Keratinocyte (primary cell): ENCODE results near the gene SLC35F2. TPM values are rescaled to one million over a fixed set of nuclear protein-coding genes. Genes with fewer than 3 reads are reported as not detected.

Experiments used
- DNase-seq: peaks from one replicate; pipeline ENCODE4 v3.0.0-alpha.2; 2011; ENCODE audit warnings: low read depth, missing footprints, low spot score
- FAIRE-seq: peaks from 2 replicates; lab custom pipeline; 2011; peaks lifted over from hg19 to GRCh38; lab: Jason Lieb, UNC
- H2AFZ ChIP-seq: 2 replicates; pipeline ENCODE4 v1.6.0; 2012; ENCODE audit warnings: low read length, control low read depth, inconsistent platforms; ENCODE audit not compliant: control insufficient read depth
- H3K27ac ChIP-seq: 2 replicates; pipeline ENCODE4 v1.5.1; 2011; ENCODE audit warnings: low read length; ENCODE audit not compliant: control insufficient read depth, insufficient read depth
- H3K27me3 ChIP-seq: 3 replicates; pipeline ENCODE4 v1.6.0; 2011; ENCODE audit warnings: low read length; ENCODE audit not compliant: control insufficient read depth, insufficient read depth; ENCODE audit errors: extremely low read depth
- H3K36me3 ChIP-seq, 2 experiments: 2 replicates in 1 of 2; 3 replicates in 1 of 2; pipeline ENCODE4 v1.5.1; 2011; ENCODE audit warnings: low read length in 2 of 2, mild to moderate bottlenecking in 1 of 2; ENCODE audit not compliant: control insufficient read depth in 2 of 2, insufficient read depth in 2 of 2; ENCODE audit errors: extremely low read depth in 1 of 2
- H3K4me1 ChIP-seq: 3 replicates; pipeline ENCODE4 v1.5.1; 2011; ENCODE audit warnings: low read length; ENCODE audit not compliant: control insufficient read depth, insufficient read depth; ENCODE audit errors: extremely low read depth
- H3K4me2 ChIP-seq: 3 replicates; pipeline ENCODE4 v1.6.0; 2011; ENCODE audit warnings: low read depth, low read length; ENCODE audit not compliant: control insufficient read depth, insufficient read depth; ENCODE audit errors: extremely low read depth
- H3K4me3 ChIP-seq, 3 experiments: fragments of 200-600 bp in 1 of 3; sonication (generic) in 1 of 3; 2 replicates in 2 of 3; 3 replicates in 1 of 3; pipeline ENCODE4 v1.5.1; 2011 to 2016; ENCODE audit warnings: low read length in 3 of 3, mild to moderate bottlenecking in 3 of 3, control low read depth in 2 of 3, inconsistent platforms in 1 of 3, low read depth in 1 of 3, mixed read lengths in 1 of 3, mixed run types in 1 of 3, moderate library complexity in 1 of 3; ENCODE audit not compliant: control insufficient read depth in 2 of 3, insufficient read depth in 2 of 3; ENCODE audit errors: extremely low read depth in 1 of 3
- H3K79me2 ChIP-seq: 2 replicates; pipeline ENCODE4 v1.6.0; 2012; ENCODE audit warnings: low read length; ENCODE audit not compliant: control insufficient read depth, insufficient read depth
- H3K9ac ChIP-seq: 3 replicates; pipeline ENCODE4 v1.6.0; 2011; ENCODE audit warnings: low read length; ENCODE audit not compliant: control insufficient read depth, insufficient read depth; ENCODE audit errors: extremely low read depth
- H3K9me1 ChIP-seq: 3 replicates; pipeline ENCODE4 v1.6.0; 2011; ENCODE audit warnings: low read length; ENCODE audit not compliant: control insufficient read depth, insufficient read depth; ENCODE audit errors: extremely low read depth
- H3K9me3 ChIP-seq: 2 replicates; pipeline ENCODE4 v1.5.1; 2012; ENCODE audit warnings: low read depth, low read length; ENCODE audit not compliant: control insufficient read depth
- H4K20me1 ChIP-seq: 3 replicates; pipeline ENCODE4 v1.6.0; 2011; ENCODE audit warnings: low read length; ENCODE audit not compliant: control insufficient read depth, insufficient read depth; ENCODE audit errors: extremely low read depth
- EZH2 ChIP-seq: IDR thresholded peaks from one replicate; pipeline ENCODE4 v1.6.1; 2012; ENCODE audit warnings: inconsistent platforms, mild to moderate bottlenecking, low read length, moderate library complexity
- dilution Hi-C: fragments of 300-500 bp; cut with MboI; formaldehyde crosslinking; loops from one replicate; pipeline ENCODE4 v1.7.0; 2020; ENCODE audit warnings: low sequenced_read_pairs; ENCODE audit not compliant: extremely low pct_ligation_motif_present
- polyA plus RNA-seq, 5 experiments: library from polyadenylated mRNA; depleted of rRNA in 3 of 5; stranded (reverse) in 3 of 5; stranded (forward) in 1 of 5; unstranded in 1 of 5; fragments of >200 nt; gene quantifications; 1 replicate in 1 of 5; 2 replicates in 3 of 5; 3 replicates in 1 of 5; pipeline versions ENCODE4 v1.2.1 to v1.2.3, GENCODE V29; 2011 to 2012; ENCODE audit warnings: missing spikeins in 2 of 5, low read depth in 1 of 5, low replicate concordance in 1 of 5
- TF ChIP-seq, protein P1 (sequence below), 3 experiments: IDR thresholded peaks in 1 of 3; conservative IDR thresholded peaks in 1 of 3; optimal IDR thresholded peaks in 1 of 3; 2 replicates in 2 of 3; 3 replicates in 1 of 3; pipeline versions ENCODE3 to v1.5.1; 2011; ENCODE audit warnings: low read length in 3 of 3, mild to moderate bottlenecking in 3 of 3, moderate library complexity in 2 of 3, control low read depth in 1 of 3, inconsistent platforms in 1 of 3; ENCODE audit not compliant: insufficient read depth in 2 of 3; ENCODE audit errors: extremely low read depth in 1 of 3

Gene SLC35F2
- polyA plus RNA-seq, 1 donor (not counting 4 experiments of a cell fraction or from before 2014, with no cell fraction given) = 47.2 TPM

DNA sequence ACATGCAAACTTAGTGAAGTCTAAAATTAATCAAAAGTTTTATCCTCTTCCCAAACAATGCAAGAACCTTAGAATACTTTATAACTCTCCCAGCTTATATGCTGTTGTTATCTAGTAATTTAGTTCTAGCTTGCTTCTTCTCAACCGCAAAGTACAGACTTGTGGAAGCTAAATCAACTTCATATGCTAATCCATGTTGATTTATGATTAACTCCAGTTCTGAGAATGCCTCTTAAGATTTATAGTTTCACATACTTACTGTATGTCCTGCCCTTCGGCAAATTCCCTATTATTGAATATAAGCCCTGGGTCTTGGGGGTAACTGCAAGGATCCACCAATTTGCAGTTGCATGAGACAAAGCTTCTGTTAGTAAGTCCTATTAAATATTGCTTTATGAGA, 17.6 kb upstream of the SLC35F2 start:
- no peaks in the 10 kb centered on the region for H3K9me1 ChIP-seq
- TF ChIP-seq, protein P1, sequence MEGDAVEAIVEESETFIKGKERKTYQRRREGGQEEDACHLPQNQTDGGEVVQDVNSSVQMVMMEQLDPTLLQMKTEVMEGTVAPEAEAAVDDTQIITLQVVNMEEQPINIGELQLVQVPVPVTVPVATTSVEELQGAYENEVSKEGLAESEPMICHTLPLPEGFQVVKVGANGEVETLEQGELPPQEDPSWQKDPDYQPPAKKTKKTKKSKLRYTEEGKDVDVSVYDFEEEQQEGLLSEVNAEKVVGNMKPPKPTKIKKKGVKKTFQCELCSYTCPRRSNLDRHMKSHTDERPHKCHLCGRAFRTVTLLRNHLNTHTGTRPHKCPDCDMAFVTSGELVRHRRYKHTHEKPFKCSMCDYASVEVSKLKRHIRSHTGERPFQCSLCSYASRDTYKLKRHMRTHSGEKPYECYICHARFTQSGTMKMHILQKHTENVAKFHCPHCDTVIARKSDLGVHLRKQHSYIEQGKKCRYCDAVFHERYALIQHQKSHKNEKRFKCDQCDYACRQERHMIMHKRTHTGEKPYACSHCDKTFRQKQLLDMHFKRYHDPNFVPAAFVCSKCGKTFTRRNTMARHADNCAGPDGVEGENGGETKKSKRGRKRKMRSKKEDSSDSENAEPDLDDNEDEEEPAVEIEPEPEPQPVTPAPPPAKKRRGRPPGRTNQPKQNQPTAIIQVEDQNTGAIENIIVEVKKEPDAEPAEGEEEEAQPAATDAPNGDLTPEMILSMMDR (optimal IDR thresholded peaks at IDR 0.05 in 1 of 3, IDR thresholded peaks at IDR 0.05 in 1 of 3, conservative IDR thresholded peaks at IDR 0.05 in 1 of 3; ENCODE audit: extremely low read depth in 1 of 3, insufficient read depth in 2 of 3, low read length in 3 of 3) = no peak
- no peak for TF ChIP-seq EZH2
- no peak overlapping the region for H2AFZ ChIP-seq
- dilution Hi-C loops = no loop called here
- no peaks in the 10 kb centered on the region for H3K79me2 ChIP-seq
- FAIRE-seq (no peak), DNase-seq (no peak)
- H3K4me3 ChIP-seq = no peak overlapping the region
- H3K27me3 ChIP-seq = no peaks in the 10 kb centered on the region
- no peaks in the 10 kb centered on the region for H4K20me1 ChIP-seq
- no peaks in the 10 kb centered on the region for H3K9me3 ChIP-seq
- H3K27ac ChIP-seq = no peak overlapping the region
- no peaks in the 10 kb centered on the region for H3K4me1 ChIP-seq
- no peak overlapping the region for H3K4me2 ChIP-seq
- H3K9ac ChIP-seq = no peak overlapping the region
- no peaks in the 10 kb centered on the region for H3K36me3 ChIP-seq

DNA sequence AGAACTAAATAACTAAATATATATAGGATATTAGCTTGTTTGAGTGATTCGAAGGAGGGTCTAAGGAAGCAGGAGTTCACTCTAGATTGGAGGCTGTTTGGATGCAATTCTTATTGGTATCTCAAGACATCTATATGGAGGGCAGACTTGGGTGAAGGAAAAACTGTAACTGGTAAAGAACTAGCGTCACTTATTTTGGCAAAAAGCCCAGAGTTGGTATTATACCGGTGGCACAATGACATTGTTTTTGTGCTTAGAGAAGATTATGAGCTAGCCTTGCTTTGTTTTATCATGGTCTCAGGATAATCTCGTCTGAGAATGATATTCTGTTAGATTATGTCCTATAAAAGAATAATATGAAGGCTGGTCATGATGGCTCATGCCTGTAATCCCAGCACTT, 6.0 kb upstream of the SLC35F2 start:
- TF ChIP-seq, protein P1 (optimal IDR thresholded peaks at IDR 0.05 in 1 of 3, IDR thresholded peaks at IDR 0.05 in 1 of 3, conservative IDR thresholded peaks at IDR 0.05 in 1 of 3; ENCODE audit: extremely low read depth in 1 of 3, insufficient read depth in 2 of 3, low read length in 3 of 3) = no peak
- TF ChIP-seq EZH2 = no peak
- Histone ChIP-seq H3K9me3 (no peaks in the 10 kb centered on the region), H3K4me2 (no peak overlapping the region), H3K79me2 (no peaks in the 10 kb centered on the region), H2AFZ (no peak overlapping the region), H3K9me1 (no peaks in the 10 kb centered on the region), H3K9ac (no peak overlapping the region), H3K4me1 (peaks cover 4% of the 10 kb centered on the region), H3K27ac (no peak overlapping the region), H4K20me1 (no peaks in the 10 kb centered on the region), H3K4me3 (no peak overlapping the region), H3K36me3 (no peaks in the 10 kb centered on the region), H3K27me3 (no peaks in the 10 kb centered on the region)
- dilution Hi-C loops = no loop called here
- DNase-seq (no peak), FAIRE-seq (no peak)
